ENCODE results near the gene GRAP2. TPM values are rescaled to one million over a fixed set of nuclear protein-coding genes. Genes with fewer than 3 reads are reported as not detected.
"Not testable (repeated sequence)": the region's sequence is repeated elsewhere in the genome, so short reads cannot be mapped to it uniquely, and the experiment has no call there.

Gene GRAP2
- total RNA-seq, 1 donor from 2014 or later = 7.5 TPM

GRCh38 chr22:39895682-39896081 lies 5.2 kb upstream of the GRAP2 start:
- no peak for DNase-seq (ENCODE audit: low spot score)
- no peak for ATAC-seq
- intact Hi-C loops (cut with DNase I) = no loop called here

- DNase-seq (ENCODE audit: low spot score) (no peak), ATAC-seq (no peak)
- intact Hi-C loops (cut with DNase I) = no loop called here
Measured at GRCh38 chr22:39896313-39896996, 4.4 kb upstream of the GRAP2 start.

GRCh38 chr22:39897841-39898240 lies 3.0 kb upstream of the GRAP2 start:
- no peak for DNase-seq (ENCODE audit: low spot score)
- no peak for ATAC-seq
- intact Hi-C loops (cut with DNase I) = no loop called here

- intact Hi-C loops (cut with DNase I) = no loop called here
- DNase-seq (ENCODE audit: low spot score) = no peak
- peak; percentile 85 for ATAC-seq
Measured at GRCh38 chr22:39898997-39899396, 1.9 kb upstream of the GRAP2 start.

GRCh38 chr22:39901565-39902146 lies 772 bp downstream of the GRAP2 start:
- intact Hi-C loops (cut with DNase I) = no loop called here
- no peak for ATAC-seq
- DNase-seq (ENCODE audit: low spot score) = no peak

- intact Hi-C loops (cut with DNase I); ATAC-seq; DNase-seq (ENCODE audit: low spot score): not testable (repeated sequence)
Measured at GRCh38 chr22:39904024-39904423, 3.1 kb downstream of the GRAP2 start.

- no peak for ATAC-seq
- intact Hi-C loops (cut with DNase I) = no loop called here
Measured at GRCh38 chr22:39904862-39905261, 4.0 kb downstream of the GRAP2 start.

GRCh38 chr22:39905687-39906086 lies 4.8 kb downstream of the GRAP2 start:
- intact Hi-C loops (cut with DNase I) = no loop called here
- no peak for DNase-seq (ENCODE audit: low spot score)
- ATAC-seq = no peak

More at GRCh38 chr22:39904862-39905261, 4.0 kb downstream of the GRAP2 start:
- DNase-seq (ENCODE audit: low spot score) = no peak

GRCh38 chr22:39906207-39906606 lies 5.3 kb downstream of the GRAP2 start:
- intact Hi-C loops (cut with DNase I) = no loop called here
- ATAC-seq (no peak), DNase-seq (ENCODE audit: low spot score) (no peak)

GRCh38 chr22:39907047-39907446 lies 6.2 kb downstream of the GRAP2 start:
- intact Hi-C loops (cut with DNase I) = no loop called here
- ATAC-seq (no peak), DNase-seq (ENCODE audit: low spot score) (no peak)

GRCh38 chr22:39907605-39908097 lies 6.8 kb downstream of the GRAP2 start:
- intact Hi-C loops (cut with DNase I) = no loop called here
- ATAC-seq = no peak
- no peak for DNase-seq (ENCODE audit: low spot score)

- ATAC-seq (no peak), DNase-seq (ENCODE audit: low spot score) (no peak)
- intact Hi-C loops (cut with DNase I) = no loop called here
Measured at GRCh38 chr22:39908136-39908535, 7.3 kb downstream of the GRAP2 start.

- DNase-seq (ENCODE audit: low spot score) = no peak
- intact Hi-C loops (cut with DNase I) = no loop called here
- ATAC-seq = no peak
Measured at GRCh38 chr22:39908737-39909136, 7.9 kb downstream of the GRAP2 start.

- ATAC-seq (no peak), DNase-seq (ENCODE audit: low spot score) (no peak)
- intact Hi-C loops (cut with DNase I) = no loop called here
Measured at GRCh38 chr22:39910876-39911613, 10.2 kb downstream of the GRAP2 start.

- intact Hi-C loops (cut with DNase I) = no loop called here
- ATAC-seq (no peak), DNase-seq (ENCODE audit: low spot score) (no peak)
Measured at GRCh38 chr22:39913321-39913720, 12.4 kb downstream of the GRAP2 start.

GRCh38 chr22:39913886-39914285 lies 13.0 kb downstream of the GRAP2 start:
- intact Hi-C loops (cut with DNase I) = no loop called here
- DNase-seq (ENCODE audit: low spot score) (no peak), ATAC-seq (no peak)

- ATAC-seq (no peak), DNase-seq (ENCODE audit: low spot score) (no peak)
- intact Hi-C loops (cut with DNase I) = no loop called here
Measured at GRCh38 chr22:39914584-39914983, 13.7 kb downstream of the GRAP2 start.

GRCh38 chr22:39915295-39915726 lies 14.4 kb downstream of the GRAP2 start:
- intact Hi-C loops (cut with DNase I) = no loop called here
- DNase-seq (ENCODE audit: low spot score) = no peak
- ATAC-seq = peak; percentile 71

- DNase-seq (ENCODE audit: low spot score) = no peak
- no peak for ATAC-seq
- intact Hi-C loops (cut with DNase I) = no loop called here
Measured at GRCh38 chr22:39916496-39916895, 15.6 kb downstream of the GRAP2 start.

GRCh38 chr22:39917197-39917643 lies 16.3 kb downstream of the GRAP2 start:
- DNase-seq (ENCODE audit: low spot score) (no peak), ATAC-seq (no peak)
- intact Hi-C loops (cut with DNase I) = no loop called here
